Peyer's patch (tissue), 4 donors: ENCODE measurements around the gene CNST.

Experiments
- POLR2A ChIP-seq, 2 donors: fragments of 450-650 bp; IDR thresholded peaks; one replicate each; pipeline ENCODE4 v1.5.1; 2017; ENCODE audit warnings: antibody characterized with exemption in 2 of 2, mild to moderate bottlenecking in 2 of 2, moderate library complexity in 2 of 2
- TF ChIP-seq, protein P1 (sequence below), 6 experiments: fragments of 450-650 bp in 4 of 6; fragments of 200-600 bp in 2 of 6; sonication (generic) in 1 of 6; IDR thresholded peaks; one replicate each; pipeline ENCODE4 v1.5.1; 2017 to 2019; ENCODE audit warnings: antibody characterized with exemption in 6 of 6, mild to moderate bottlenecking in 3 of 6, moderate library complexity in 1 of 6

DNA sequence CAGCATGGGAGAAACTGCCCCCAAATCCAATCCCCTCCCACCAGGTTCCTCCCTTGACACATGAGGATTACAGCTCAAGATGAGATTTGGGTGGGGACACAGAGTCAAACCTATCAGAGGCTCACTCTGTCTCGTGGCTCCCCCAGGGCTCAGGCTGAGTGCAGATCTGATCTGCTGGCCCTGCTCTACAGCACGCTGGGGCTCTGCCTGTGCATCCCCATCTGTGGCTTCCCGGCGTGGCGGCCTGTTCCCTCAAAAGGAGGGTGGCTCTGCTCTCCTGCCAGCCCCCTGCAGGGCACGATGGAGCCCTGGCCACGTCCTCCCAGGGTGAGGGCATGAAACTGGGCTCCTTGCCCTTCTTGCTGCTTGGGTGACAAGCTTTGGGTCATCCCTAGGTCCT is 39.3 kb upstream of the CNST start:
- TF ChIP-seq, protein P1, sequence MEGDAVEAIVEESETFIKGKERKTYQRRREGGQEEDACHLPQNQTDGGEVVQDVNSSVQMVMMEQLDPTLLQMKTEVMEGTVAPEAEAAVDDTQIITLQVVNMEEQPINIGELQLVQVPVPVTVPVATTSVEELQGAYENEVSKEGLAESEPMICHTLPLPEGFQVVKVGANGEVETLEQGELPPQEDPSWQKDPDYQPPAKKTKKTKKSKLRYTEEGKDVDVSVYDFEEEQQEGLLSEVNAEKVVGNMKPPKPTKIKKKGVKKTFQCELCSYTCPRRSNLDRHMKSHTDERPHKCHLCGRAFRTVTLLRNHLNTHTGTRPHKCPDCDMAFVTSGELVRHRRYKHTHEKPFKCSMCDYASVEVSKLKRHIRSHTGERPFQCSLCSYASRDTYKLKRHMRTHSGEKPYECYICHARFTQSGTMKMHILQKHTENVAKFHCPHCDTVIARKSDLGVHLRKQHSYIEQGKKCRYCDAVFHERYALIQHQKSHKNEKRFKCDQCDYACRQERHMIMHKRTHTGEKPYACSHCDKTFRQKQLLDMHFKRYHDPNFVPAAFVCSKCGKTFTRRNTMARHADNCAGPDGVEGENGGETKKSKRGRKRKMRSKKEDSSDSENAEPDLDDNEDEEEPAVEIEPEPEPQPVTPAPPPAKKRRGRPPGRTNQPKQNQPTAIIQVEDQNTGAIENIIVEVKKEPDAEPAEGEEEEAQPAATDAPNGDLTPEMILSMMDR (IDR thresholded peaks at IDR 0.05): no peak
- no peak for TF ChIP-seq POLR2A (IDR thresholded peaks at IDR 0.05)
